ENCODE data around the gene TWF2. TPM values are rescaled to one million over a fixed set of nuclear protein-coding genes. Genes with fewer than 3 reads are reported as not detected.

TWF2 gene
- total RNA-seq, 1 donor from 2014 or later: 26.6 TPM

DNA sequence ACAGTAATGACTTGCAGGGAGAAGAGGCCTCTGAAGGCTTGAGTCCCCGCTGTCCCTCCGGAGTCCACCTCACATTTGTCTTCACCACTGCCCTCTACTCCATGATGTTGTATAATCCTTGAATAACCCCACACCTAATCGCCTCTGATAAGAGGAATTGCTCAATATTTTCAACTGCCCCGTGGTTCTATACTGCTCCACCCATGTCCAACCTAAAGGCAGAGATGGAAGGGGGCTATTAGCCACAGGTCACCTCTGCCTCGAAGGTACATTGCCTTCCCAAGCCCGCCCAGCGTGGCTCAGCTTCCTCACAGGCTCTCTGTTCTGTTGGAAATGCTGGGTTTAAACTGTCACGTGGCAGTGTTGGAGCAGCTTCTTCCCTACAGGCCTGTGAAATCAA lies 26.0 kb downstream of the TWF2 start:
- H3K4me3 Mint-ChIP-seq: no peak overlapping the region
- no peak for DNase-seq (ENCODE audit: low spot score in 2 of 2, unreplicated experiment in 2 of 2)
- no peaks in the 10 kb centered on the region for H3K9me3 Mint-ChIP-seq
- no peak overlapping the region for H3K27ac Mint-ChIP-seq
- peaks cover 60% of the 10 kb centered on the region for H3K36me3 Mint-ChIP-seq
- no peak for TF ChIP-seq CTCF (IDR thresholded peaks at IDR 0.05; ENCODE audit: unreplicated experiment)
- H3K4me1 Mint-ChIP-seq: no peaks in the 10 kb centered on the region
- H3K27me3 Mint-ChIP-seq (ENCODE audit: low read depth): no peaks in the 10 kb centered on the region

- H3K4me1 Mint-ChIP-seq: no peaks in the 10 kb centered on the region
- no peaks in the 10 kb centered on the region for H3K9me3 Mint-ChIP-seq
- no peak for TF ChIP-seq CTCF (IDR thresholded peaks at IDR 0.05; ENCODE audit: unreplicated experiment)
- no peak overlapping the region for H3K27ac Mint-ChIP-seq
- H3K27me3 Mint-ChIP-seq (ENCODE audit: low read depth): no peaks in the 10 kb centered on the region
- H3K36me3 Mint-ChIP-seq: peaks cover 68% of the 10 kb centered on the region
- DNase-seq (ENCODE audit: low spot score in 2 of 2, unreplicated experiment in 2 of 2): no peak
- no peak overlapping the region for H3K4me3 Mint-ChIP-seq
Observed at GRCh38 chr3:52211268-52211891, 27.6 kb downstream of the TWF2 start.

GRCh38 chr3:52210550-52211046 lies 28.4 kb downstream of the TWF2 start:
- no peaks in the 10 kb centered on the region for H3K4me1 Mint-ChIP-seq
- no peak for DNase-seq (ENCODE audit: low spot score in 2 of 2, unreplicated experiment in 2 of 2)
- no peaks in the 10 kb centered on the region for H3K27me3 Mint-ChIP-seq (ENCODE audit: low read depth)
- no peak overlapping the region for H3K4me3 Mint-ChIP-seq
- H3K9me3 Mint-ChIP-seq: peaks cover 3% of the 10 kb centered on the region
- H3K36me3 Mint-ChIP-seq: peaks cover 74% of the 10 kb centered on the region
- no peak overlapping the region for H3K27ac Mint-ChIP-seq
- TF ChIP-seq CTCF (IDR thresholded peaks at IDR 0.05; ENCODE audit: unreplicated experiment): no peak

DNA sequence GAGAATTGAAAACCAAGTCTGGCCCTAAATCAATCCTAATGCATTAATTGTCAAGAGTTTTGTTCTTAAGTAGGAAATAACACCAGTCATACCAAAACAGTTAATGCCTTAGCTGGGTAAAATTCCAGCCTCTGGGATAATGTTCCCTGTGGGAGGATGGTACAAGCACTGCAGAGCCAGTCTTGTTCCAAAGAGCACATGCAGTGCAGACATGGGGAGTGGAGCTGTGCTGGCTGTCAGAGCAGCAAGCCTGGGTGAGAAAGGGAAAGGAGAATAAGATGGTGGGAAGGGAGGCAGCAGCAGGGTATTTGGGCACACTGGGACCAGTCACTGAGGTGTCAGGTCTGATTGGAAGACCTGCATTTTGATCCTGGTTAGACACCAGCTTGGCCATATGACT lies 28.9 kb downstream of the TWF2 start:
- H3K36me3 Mint-ChIP-seq: peaks cover 74% of the 10 kb centered on the region
- no peak overlapping the region for H3K27ac Mint-ChIP-seq
- no peak overlapping the region for H3K4me3 Mint-ChIP-seq
- no peaks in the 10 kb centered on the region for H3K27me3 Mint-ChIP-seq (ENCODE audit: low read depth)
- H3K9me3 Mint-ChIP-seq: peaks cover 3% of the 10 kb centered on the region
- DNase-seq (ENCODE audit: low spot score in 2 of 2, unreplicated experiment in 2 of 2): no peak
- no peaks in the 10 kb centered on the region for H3K4me1 Mint-ChIP-seq
- TF ChIP-seq CTCF (IDR thresholded peaks at IDR 0.05; ENCODE audit: unreplicated experiment): no peak

DNA sequence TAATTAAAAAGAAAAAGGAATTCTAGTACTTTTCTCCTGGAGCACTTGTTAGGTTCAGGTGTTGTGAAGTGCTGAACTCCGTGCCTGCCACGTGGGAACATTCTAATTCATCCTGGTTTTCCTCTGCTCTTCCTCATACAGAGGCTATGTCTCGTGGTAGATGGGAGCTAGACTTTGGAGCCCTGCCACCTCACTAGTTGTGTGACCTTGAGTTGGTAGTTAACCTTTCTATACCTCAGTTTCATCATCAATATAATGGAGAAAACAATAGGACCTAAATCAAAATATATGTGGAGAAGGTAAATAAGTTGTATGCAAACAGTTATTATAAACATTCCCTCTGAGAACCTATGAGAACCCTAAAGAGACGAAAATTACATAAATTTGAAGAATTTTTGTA lies 30.4 kb downstream of the TWF2 start:
- peaks cover 74% of the 10 kb centered on the region for H3K36me3 Mint-ChIP-seq

More for the DNA sequence above, 30.4 kb downstream of the TWF2 start:
- no peak for DNase-seq (ENCODE audit: low spot score in 2 of 2, unreplicated experiment in 2 of 2)
- H3K27me3 Mint-ChIP-seq (ENCODE audit: low read depth): no peaks in the 10 kb centered on the region
- H3K9me3 Mint-ChIP-seq: peaks cover 3% of the 10 kb centered on the region
- no peak overlapping the region for H3K27ac Mint-ChIP-seq
- H3K4me3 Mint-ChIP-seq: no peak overlapping the region
- TF ChIP-seq CTCF (IDR thresholded peaks at IDR 0.05; ENCODE audit: unreplicated experiment): no peak
- no peaks in the 10 kb centered on the region for H3K4me1 Mint-ChIP-seq
